NT2/D1 (cell line): ENCODE measurements around the gene PAFAH1B1.

Experiments used
- SUZ12 ChIP-seq: IDR thresholded peaks from 2 replicates; pipeline ENCODE4 v1.6.1; 2011; ENCODE audit not compliant: insufficient read length, insufficient read depth; ENCODE audit errors: extremely low read depth
- YY1 ChIP-seq: IDR thresholded peaks from 2 replicates; pipeline ENCODE4 v1.6.1; 2011; ENCODE audit not compliant: insufficient read length, insufficient read depth
- ZNF274 ChIP-seq: IDR thresholded peaks from 2 replicates; pipeline ENCODE4 v1.6.1; 2011; ENCODE audit warnings: mild to moderate bottlenecking, low read depth, low read length

DNA sequence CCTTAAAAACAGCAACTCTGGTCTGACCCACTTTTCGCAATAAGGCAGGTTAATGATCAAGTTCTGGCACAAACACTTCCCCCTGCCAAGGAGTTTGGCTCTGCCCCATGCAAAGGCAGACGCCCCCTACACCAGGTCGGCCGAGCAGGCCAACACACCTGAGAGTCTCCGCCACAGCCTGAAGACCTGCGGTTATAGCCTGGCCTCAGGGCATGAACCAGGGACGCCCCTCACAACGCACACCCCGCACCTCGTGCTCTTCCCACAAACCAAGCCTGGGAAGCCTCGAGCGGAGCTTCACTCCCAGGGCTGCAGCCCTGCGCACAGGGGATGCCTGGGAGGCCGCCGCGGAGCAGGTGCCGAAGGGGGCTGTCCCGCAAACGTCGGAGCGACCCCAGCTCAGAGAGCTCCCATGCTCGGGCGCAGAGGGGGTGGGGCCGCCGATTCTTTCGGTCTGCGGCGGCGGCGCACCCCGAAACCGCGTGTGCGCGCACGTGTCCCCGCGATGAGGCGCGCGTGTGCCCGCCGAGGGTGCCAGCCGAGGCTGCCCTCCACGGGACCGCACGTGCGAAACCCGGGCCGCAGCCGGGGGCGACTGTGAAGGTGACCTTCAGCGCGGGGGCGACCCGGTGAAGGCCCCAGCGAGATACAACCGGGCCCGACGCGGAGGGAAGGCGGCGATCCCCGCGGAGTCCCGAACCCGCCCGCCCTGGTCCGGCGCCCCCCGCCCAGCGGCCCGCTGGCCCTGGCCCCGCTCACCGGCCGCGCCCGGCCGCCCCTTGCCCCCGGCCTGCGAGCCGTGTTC lies 117.6 kb downstream of the PAFAH1B1 start:
- TF ChIP-seq YY1: no peak
- TF ChIP-seq SUZ12: no peak
- TF ChIP-seq ZNF274: no peak
